Measurements from ENCODE around the gene SBF2. TPM values are rescaled to one million over a fixed set of nuclear protein-coding genes. Genes with fewer than 3 reads are reported as not detected.

Gene SBF2
- polyA plus RNA-seq, 1 donor from 2014 or later = 53.4 TPM

GRCh38 chr11:9868641-9869040, 425.4 kb downstream of the SBF2 start:
- Histone ChIP-seq H3K9me3 (ENCODE audit: low read length) (peaks cover 9% of the 10 kb centered on the region), H3K27me3 (ENCODE audit: insufficient read depth, low read depth, low read length) (no peaks in the 10 kb centered on the region), H3K36me3 (ENCODE audit: insufficient read depth, low read length) (no peaks in the 10 kb centered on the region), H4K20me1 (ENCODE audit: insufficient read depth) (no peaks in the 10 kb centered on the region), H3F3A (ENCODE audit: insufficient read depth, low read length, poor library complexity, severe bottlenecking) (no peaks in the 10 kb centered on the region), H2AFZ (ENCODE audit: low read depth, low read length) (no peak overlapping the region), H3K9me2 (ENCODE audit: insufficient read depth, low read length) (no peaks in the 10 kb centered on the region), H3K79me2 (replicated peaks; ENCODE audit: insufficient read depth, low read length) (no peaks in the 10 kb centered on the region), H3K9ac (ENCODE audit: low read length) (no peak overlapping the region), H3K4me3 (ENCODE audit: low read length) (no peak overlapping the region), H3K4me2 (ENCODE audit: low read length) (no peak overlapping the region), H3K27ac (ENCODE audit: low read length) (no peak overlapping the region)
- no peak for TF ChIP-seq MXI1 (conservative IDR thresholded peaks at IDR 0.05; ENCODE audit: poor library complexity, severe bottlenecking)
- no peak for TF ChIP-seq SMC3 (conservative IDR thresholded peaks at IDR 0.05; ENCODE audit: poor library complexity)
- no peak for TF ChIP-seq RAD21 (conservative IDR thresholded peaks at IDR 0.05)
- no peak for TF ChIP-seq EP300 (conservative IDR thresholded peaks at IDR 0.05; ENCODE audit: poor library complexity, severe bottlenecking)
- TF ChIP-seq EZH2 (IDR thresholded peaks at IDR 0.05; ENCODE audit: borderline replicate concordance, insufficient read depth, low read length, poor library complexity, severe bottlenecking) = no peak
- no peak for TF ChIP-seq POLR2AphosphoS5 (IDR thresholded peaks at IDR 0.05)
- TF ChIP-seq, protein P1, sequence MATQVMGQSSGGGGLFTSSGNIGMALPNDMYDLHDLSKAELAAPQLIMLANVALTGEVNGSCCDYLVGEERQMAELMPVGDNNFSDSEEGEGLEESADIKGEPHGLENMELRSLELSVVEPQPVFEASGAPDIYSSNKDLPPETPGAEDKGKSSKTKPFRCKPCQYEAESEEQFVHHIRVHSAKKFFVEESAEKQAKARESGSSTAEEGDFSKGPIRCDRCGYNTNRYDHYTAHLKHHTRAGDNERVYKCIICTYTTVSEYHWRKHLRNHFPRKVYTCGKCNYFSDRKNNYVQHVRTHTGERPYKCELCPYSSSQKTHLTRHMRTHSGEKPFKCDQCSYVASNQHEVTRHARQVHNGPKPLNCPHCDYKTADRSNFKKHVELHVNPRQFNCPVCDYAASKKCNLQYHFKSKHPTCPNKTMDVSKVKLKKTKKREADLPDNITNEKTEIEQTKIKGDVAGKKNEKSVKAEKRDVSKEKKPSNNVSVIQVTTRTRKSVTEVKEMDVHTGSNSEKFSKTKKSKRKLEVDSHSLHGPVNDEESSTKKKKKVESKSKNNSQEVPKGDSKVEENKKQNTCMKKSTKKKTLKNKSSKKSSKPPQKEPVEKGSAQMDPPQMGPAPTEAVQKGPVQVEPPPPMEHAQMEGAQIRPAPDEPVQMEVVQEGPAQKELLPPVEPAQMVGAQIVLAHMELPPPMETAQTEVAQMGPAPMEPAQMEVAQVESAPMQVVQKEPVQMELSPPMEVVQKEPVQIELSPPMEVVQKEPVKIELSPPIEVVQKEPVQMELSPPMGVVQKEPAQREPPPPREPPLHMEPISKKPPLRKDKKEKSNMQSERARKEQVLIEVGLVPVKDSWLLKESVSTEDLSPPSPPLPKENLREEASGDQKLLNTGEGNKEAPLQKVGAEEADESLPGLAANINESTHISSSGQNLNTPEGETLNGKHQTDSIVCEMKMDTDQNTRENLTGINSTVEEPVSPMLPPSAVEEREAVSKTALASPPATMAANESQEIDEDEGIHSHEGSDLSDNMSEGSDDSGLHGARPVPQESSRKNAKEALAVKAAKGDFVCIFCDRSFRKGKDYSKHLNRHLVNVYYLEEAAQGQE (IDR thresholded peaks at IDR 0.05; ENCODE audit: borderline replicate concordance) = no peak
- TF ChIP-seq TAF1 (IDR thresholded peaks at IDR 0.05; ENCODE audit: low read depth) = no peak
- TF ChIP-seq, protein P2, sequence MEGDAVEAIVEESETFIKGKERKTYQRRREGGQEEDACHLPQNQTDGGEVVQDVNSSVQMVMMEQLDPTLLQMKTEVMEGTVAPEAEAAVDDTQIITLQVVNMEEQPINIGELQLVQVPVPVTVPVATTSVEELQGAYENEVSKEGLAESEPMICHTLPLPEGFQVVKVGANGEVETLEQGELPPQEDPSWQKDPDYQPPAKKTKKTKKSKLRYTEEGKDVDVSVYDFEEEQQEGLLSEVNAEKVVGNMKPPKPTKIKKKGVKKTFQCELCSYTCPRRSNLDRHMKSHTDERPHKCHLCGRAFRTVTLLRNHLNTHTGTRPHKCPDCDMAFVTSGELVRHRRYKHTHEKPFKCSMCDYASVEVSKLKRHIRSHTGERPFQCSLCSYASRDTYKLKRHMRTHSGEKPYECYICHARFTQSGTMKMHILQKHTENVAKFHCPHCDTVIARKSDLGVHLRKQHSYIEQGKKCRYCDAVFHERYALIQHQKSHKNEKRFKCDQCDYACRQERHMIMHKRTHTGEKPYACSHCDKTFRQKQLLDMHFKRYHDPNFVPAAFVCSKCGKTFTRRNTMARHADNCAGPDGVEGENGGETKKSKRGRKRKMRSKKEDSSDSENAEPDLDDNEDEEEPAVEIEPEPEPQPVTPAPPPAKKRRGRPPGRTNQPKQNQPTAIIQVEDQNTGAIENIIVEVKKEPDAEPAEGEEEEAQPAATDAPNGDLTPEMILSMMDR (IDR thresholded peaks at IDR 0.05; ENCODE audit: poor library complexity, severe bottlenecking) = no peak

DNA sequence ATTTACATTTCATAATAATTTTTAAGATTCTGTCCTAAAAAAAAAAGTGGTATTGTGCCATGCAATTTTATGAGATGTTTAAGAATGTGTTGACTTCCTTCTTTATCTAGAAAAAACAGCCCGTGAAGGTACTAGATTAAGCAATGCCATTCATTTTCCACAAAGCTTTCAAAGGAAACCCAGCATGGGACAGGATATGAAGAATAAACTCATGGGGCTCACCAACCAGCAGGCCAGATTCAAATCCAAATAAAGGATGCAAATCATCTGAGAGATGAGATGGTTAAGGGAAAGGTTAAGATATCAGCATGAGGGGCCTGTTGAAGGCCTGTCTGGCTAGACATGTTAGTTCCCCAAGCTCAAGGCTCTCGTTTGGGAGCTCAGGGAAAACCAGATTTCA, 431.0 kb downstream of the SBF2 start:
- no peak overlapping the region for H3K27ac ChIP-seq (ENCODE audit: low read length)
- no peak overlapping the region for H3K4me3 ChIP-seq (ENCODE audit: low read length)
- H2AFZ ChIP-seq (ENCODE audit: low read depth, low read length) = no peak overlapping the region
- H3K9me3 ChIP-seq (ENCODE audit: low read length) = no peaks in the 10 kb centered on the region
- H3K27me3 ChIP-seq (ENCODE audit: insufficient read depth, low read depth, low read length) = no peaks in the 10 kb centered on the region
- H3K79me2 ChIP-seq (replicated peaks; ENCODE audit: insufficient read depth, low read length) = no peaks in the 10 kb centered on the region
- H3K9me2 ChIP-seq (ENCODE audit: insufficient read depth, low read length) = no peaks in the 10 kb centered on the region
- H3K36me3 ChIP-seq (ENCODE audit: insufficient read depth, low read length) = no peaks in the 10 kb centered on the region
- no peak overlapping the region for H3K9ac ChIP-seq (ENCODE audit: low read length)
- H4K20me1 ChIP-seq (ENCODE audit: insufficient read depth) = no peaks in the 10 kb centered on the region
- H3F3A ChIP-seq (ENCODE audit: insufficient read depth, low read length, poor library complexity, severe bottlenecking) = no peaks in the 10 kb centered on the region
- H3K4me2 ChIP-seq (ENCODE audit: low read length) = no peak overlapping the region
- no peak for TF ChIP-seq SMC3 (conservative IDR thresholded peaks at IDR 0.05; ENCODE audit: poor library complexity)
- TF ChIP-seq, protein P2 (IDR thresholded peaks at IDR 0.05; ENCODE audit: poor library complexity, severe bottlenecking) = no peak
- TF ChIP-seq EP300 (conservative IDR thresholded peaks at IDR 0.05; ENCODE audit: poor library complexity, severe bottlenecking) = no peak
- no peak for TF ChIP-seq RAD21 (conservative IDR thresholded peaks at IDR 0.05)
- TF ChIP-seq EZH2 (IDR thresholded peaks at IDR 0.05; ENCODE audit: borderline replicate concordance, insufficient read depth, low read length, poor library complexity, severe bottlenecking) = no peak
- no peak for TF ChIP-seq POLR2AphosphoS5 (IDR thresholded peaks at IDR 0.05)
- no peak for TF ChIP-seq MXI1 (conservative IDR thresholded peaks at IDR 0.05; ENCODE audit: poor library complexity, severe bottlenecking)
- TF ChIP-seq, protein P1 (IDR thresholded peaks at IDR 0.05; ENCODE audit: borderline replicate concordance) = no peak
- no peak for TF ChIP-seq TAF1 (IDR thresholded peaks at IDR 0.05; ENCODE audit: low read depth)
